WI38 (cell line): Measurements from ENCODE around the gene GTPBP4.
A peak's percentile ranks its signal among the peaks of the same experiment; 100 is the strongest.

Experiments used
- H3K4me3 ChIP-seq: 2 replicates; pipeline ENCODE4 v1.5.1; 2011; ENCODE audit warnings: low read depth, mild to moderate bottlenecking, control low read depth, low read length
- TF ChIP-seq, protein P1 (sequence below): IDR thresholded peaks from 2 replicates; pipeline ENCODE4 v1.5.1; 2012; ENCODE audit warnings: low read depth, mild to moderate bottlenecking, control low read depth, low read length

GTPBP4 gene

DNA sequence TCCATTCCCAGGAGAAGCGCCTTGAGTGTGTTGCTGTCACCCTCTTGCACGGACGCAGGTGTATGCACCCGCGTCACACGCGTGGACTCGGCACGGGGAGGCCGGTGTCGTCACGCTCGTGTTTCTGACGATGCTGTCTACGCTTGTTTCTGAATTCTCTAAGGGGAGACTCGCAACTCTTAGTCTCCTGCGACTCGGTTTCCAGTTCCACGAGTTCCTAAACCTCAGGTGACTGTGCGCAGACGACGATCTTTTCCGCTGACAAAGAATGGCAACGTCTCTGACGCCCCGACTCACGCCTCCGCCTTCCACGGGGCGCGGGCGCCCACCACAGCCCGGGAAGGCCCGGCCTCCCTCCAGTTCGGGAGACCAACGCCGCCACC, 60.1 kb downstream of the GTPBP4 start:
- TF ChIP-seq, protein P1, sequence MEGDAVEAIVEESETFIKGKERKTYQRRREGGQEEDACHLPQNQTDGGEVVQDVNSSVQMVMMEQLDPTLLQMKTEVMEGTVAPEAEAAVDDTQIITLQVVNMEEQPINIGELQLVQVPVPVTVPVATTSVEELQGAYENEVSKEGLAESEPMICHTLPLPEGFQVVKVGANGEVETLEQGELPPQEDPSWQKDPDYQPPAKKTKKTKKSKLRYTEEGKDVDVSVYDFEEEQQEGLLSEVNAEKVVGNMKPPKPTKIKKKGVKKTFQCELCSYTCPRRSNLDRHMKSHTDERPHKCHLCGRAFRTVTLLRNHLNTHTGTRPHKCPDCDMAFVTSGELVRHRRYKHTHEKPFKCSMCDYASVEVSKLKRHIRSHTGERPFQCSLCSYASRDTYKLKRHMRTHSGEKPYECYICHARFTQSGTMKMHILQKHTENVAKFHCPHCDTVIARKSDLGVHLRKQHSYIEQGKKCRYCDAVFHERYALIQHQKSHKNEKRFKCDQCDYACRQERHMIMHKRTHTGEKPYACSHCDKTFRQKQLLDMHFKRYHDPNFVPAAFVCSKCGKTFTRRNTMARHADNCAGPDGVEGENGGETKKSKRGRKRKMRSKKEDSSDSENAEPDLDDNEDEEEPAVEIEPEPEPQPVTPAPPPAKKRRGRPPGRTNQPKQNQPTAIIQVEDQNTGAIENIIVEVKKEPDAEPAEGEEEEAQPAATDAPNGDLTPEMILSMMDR = no peak
- H3K4me3 ChIP-seq = peak overlapping the region; percentile 87

DNA sequence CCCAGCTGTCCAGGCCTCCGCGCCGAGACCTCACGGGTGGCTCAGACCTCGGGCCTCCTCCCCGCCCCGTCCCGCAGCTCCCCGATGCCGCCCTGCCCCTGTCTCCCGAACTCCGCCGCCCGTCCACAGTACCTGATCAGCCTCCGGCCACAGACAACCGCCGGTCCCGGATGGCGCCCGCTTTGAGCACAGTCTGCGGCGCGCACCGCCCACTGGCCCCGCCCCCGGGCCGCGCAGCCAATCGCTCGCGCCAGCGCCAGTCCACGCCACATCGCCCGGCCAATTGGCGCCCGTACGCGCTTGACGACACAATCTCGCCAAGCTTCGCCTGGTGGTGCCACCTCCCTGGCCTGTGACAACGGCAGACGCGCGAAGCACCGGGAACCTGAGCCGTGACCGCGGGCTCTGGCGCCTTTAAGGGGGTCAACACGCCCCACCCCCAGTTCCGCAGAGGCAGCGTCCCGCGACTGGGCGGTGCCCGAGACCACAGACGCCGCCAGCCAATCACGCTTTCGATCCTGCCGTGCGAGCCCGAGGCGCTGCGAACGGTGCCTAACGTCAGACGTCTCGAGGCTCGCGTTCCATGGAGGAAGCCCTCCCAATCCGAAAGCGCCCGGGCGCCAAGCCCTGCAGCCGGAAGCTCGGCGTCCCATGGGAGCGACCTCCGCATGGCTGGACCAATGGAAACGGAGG, 60.6 kb downstream of the GTPBP4 start, which contains the start of gene IDI1:
Gene IDI1 (minus strand): TSS at position 388 of the 693 bp plus-strand sequence. CDS start 116 bp downstream, at position 272.
- TF ChIP-seq, protein P1 = no peak
- H3K4me3 ChIP-seq = peak within 1 kb of the TSS; percentile 87

DNA sequence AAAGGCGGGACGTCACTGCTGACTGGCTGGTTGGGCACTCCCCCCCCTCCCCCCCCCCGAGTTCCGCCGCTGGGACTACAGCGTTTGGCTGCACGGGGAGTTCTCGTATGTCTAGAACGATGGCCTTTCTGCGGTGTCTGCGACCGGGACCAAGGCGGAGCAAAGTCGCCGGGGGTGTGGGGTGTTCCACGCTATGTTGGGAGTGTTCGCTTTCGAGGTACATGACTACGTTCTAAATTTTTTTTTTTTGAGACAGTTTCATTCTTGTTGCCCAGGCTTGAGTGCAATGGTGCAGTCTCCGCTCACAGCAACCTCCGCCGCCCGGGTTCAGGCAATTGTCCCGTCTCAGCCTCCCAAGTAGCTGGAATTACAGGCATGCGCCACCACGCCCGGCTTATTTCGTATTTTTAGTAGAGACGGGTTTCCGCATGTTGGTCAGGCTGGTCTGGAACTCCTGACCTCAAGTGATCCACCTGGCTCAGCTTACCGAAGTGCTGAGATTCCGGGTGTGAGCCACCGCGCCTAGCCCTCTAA, 61.3 kb downstream of the GTPBP4 start:
- peak overlapping the region; percentile 87 for H3K4me3 ChIP-seq
- TF ChIP-seq, protein P1 = no peak

DNA sequence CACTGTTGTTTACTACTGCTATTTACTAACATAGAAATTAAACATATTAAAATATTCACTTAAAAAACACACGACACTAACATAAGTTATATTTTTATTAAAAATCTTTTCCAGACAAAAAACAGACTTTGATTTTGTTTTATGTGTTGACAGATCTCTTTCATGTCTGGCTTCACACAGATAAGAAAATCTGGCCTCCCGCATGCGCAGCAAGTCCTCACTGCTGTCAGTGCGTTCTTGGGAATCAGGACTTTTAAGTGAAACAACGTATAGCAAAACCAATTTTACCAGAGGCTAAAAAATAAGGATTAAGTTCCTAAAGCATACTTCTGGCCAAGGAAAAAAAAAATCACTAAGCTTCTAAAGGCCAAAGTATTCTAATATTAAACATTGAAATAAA, 61.9 kb downstream of the GTPBP4 start:
- peak overlapping the region; percentile 87 for H3K4me3 ChIP-seq
- TF ChIP-seq, protein P1 = no peak

GRCh38 chr10:1050554-1050953, 62.3 kb downstream of the GTPBP4 start:
- TF ChIP-seq, protein P1 = no peak
- peak overlapping the region; percentile 87 for H3K4me3 ChIP-seq

DNA sequence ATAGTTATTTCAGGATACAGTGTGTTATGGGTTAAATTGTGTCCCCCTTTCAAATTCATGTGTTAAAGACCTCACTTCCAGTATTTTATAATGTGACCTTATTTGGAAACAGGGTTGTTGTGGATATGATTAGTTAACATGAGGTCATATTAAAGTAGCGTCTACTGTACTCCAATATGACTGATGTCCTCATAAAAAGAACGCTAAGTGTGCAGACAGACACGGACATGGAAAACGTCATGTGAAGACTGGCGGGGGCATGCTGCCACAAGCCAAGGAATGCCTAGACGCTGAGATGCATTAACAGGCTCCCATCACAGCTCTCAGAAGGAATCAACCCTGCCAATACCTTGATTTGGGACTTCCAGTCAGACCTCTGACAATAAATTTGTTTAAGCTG, 66.5 kb downstream of the GTPBP4 start:
- TF ChIP-seq, protein P1 = no peak
- H3K4me3 ChIP-seq = no peak overlapping the region; the same call in 1 of the 2 replicates

DNA sequence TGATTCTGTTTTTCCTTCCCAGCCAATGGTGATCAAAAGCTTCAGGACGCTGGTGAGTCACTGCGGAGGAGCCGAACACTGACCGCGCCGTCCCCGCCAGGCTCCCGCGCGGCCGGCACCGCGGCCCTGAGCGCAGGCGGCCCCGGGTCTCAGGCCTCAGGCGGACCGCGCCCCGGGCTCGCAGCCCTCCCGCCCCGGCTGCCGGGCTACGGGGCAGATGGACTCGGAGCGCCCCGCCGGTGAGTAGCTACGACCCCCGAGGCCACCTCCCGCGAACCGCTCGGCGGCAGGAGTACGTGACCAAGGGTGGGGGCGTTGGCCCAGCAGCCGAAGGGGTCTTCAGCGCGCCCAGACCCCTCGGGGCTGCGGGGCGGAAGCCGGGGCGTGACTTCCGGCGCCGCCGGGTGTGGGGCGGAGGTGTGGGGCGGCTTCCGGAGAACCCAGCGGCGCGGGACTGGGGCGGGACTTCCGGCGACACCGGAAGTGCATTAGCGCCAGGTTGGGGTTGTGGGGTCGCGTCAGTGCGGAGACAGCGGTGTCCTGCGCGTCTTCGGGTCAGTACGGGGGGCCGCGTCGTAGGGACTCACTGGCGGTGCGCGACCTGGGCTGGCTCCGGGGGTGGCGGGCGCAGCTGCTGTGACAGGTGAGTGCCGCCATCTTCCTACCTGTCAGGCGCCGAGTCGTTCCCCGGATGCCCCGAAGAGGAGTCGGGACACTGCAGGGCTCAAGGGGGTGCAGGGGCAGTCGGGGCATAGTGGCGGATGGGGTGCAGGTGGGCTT, 68.3 kb downstream of the GTPBP4 start, which contains the start of gene WDR37:
Gene WDR37 (plus strand): TSS at position 60 of the 780 bp plus-strand sequence. CDS start 15,771 bp downstream, outside the sequence.
- TF ChIP-seq, protein P1 = no peak
- peak within 1 kb of the TSS; percentile 96 for H3K4me3 ChIP-seq
